ENCODE measurements around the gene C12orf56.

Gene C12orf56

DNA sequence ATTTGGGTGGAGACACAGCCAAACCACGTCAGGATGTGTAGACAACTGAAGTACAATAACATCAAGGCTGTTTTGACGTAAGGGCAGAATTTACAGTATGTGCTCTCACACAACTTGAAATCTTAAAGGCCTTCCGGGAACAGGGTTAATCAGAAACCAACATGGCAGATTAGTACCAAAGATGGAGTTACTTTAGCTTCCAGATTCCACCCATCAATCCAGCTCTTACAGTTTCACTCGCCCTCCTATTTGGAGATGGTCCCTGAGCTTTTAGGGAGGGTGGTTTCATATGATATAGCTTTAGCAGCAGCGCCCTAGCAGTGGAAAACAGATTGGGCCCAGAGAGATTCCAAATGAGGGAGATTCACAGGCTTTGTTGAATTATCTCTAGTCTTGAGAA is 11.6 kb upstream of the C12orf56 start:
- Histone ChIP-seq H3K4me3 (ENCODE audit: low read length in 2 of 2) (no peak overlapping the region), H3K18ac (ENCODE audit: low read length) (no peak overlapping the region), H2AFZ (ENCODE audit: low read length) (peak overlapping the region; percentile 42), H2BK120ac (ENCODE audit: low read depth, low read length) (no peak overlapping the region), H2BK15ac (ENCODE audit: low read length) (no peak overlapping the region), H4K91ac (ENCODE audit: low read depth, low read length, poor library complexity) (no peak overlapping the region), H2BK12ac (ENCODE audit: low read length) (no peak overlapping the region), H3K27me3 (ENCODE audit: control insufficient read depth in 3 of 3, insufficient read depth in 3 of 3, low read depth in 1 of 3, low read length in 3 of 3) (no peaks in the 10 kb centered on the region), H3K14ac (ENCODE audit: low read length) (no peak overlapping the region), H3K79me1 (ENCODE audit: low read depth, low read length) (peaks cover 13% of the 10 kb centered on the region), H4K8ac (ENCODE audit: low read depth, low read length) (no peak overlapping the region), H3K27ac (replicated peaks; ENCODE audit: low read length) (no peak overlapping the region), H3K36me3 (replicated peaks in 1 of 2; ENCODE audit: control insufficient read depth in 2 of 2, insufficient read depth in 2 of 2, low read length in 2 of 2) (peaks cover 0 to 3% of the 10 kb centered on the region in 2 donors), H3K4ac (ENCODE audit: low read length) (no peak overlapping the region), H2AK5ac (ENCODE audit: low read depth, low read length) (no peak overlapping the region), H3K4me2 (ENCODE audit: insufficient read depth, low read length, poor library complexity, severe bottlenecking) (no peak overlapping the region), H3K23ac (ENCODE audit: low read depth, low read length, poor library complexity) (no peak overlapping the region), H3K9ac (ENCODE audit: low read depth, low read length, poor library complexity) (no peak overlapping the region), H3K4me1 (ENCODE audit: control insufficient read depth in 2 of 2, insufficient read depth in 1 of 2, low read depth in 1 of 2, low read length in 2 of 2) (peaks cover 2 to 4% of the 10 kb centered on the region in 2 donors), H3K9me3 (replicated peaks in 1 of 2; ENCODE audit: control insufficient read depth in 2 of 2, insufficient read depth in 1 of 2, low read depth in 1 of 2, low read length in 2 of 2) (no peaks in the 10 kb centered on the region), H2BK5ac (ENCODE audit: low read length) (no peak overlapping the region)
- no peak for DNase-seq (ENCODE audit: low spot score)
- WGBS, 2 donors (ENCODE audit: extremely low coverage in 2 of 2, insufficient read length in 2 of 2, insufficient replicate concordance in 1 of 2): no CpG with 5 or more reads among the region's 5 CpGs

DNA sequence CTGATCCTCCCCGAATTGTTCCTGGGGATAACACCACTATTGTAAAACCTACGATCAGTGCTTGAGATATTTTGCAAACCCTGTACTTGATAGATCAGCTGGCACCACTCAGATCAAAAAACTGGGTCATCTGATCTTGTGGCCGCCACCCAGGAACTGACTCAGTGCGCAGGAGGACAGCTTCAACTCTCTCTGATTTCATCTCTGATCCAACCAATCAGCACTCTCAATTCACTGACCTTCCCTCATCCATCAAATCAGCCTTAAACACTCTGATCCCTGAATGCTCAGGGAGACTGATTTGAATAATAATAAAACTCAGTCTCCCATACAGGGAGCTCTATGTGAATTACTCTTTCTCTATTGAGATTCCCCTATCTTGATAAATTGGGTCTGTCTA is 9.5 kb upstream of the C12orf56 start:
- Histone ChIP-seq H3K18ac (ENCODE audit: low read length) (no peak overlapping the region), H3K4me1 (ENCODE audit: control insufficient read depth in 2 of 2, insufficient read depth in 1 of 2, low read depth in 1 of 2, low read length in 2 of 2) (peaks cover 2 to 4% of the 10 kb centered on the region in 2 donors), H3K23ac (ENCODE audit: low read depth, low read length, poor library complexity) (no peak overlapping the region), H2BK5ac (ENCODE audit: low read length) (no peak overlapping the region), H3K4me2 (ENCODE audit: insufficient read depth, low read length, poor library complexity, severe bottlenecking) (no peak overlapping the region), H3K27me3 (ENCODE audit: control insufficient read depth in 3 of 3, insufficient read depth in 3 of 3, low read depth in 1 of 3, low read length in 3 of 3) (no peaks in the 10 kb centered on the region), H3K27ac (replicated peaks; ENCODE audit: low read length) (no peak overlapping the region), H4K8ac (ENCODE audit: low read depth, low read length) (no peak overlapping the region), H4K91ac (ENCODE audit: low read depth, low read length, poor library complexity) (no peak overlapping the region), H2BK15ac (ENCODE audit: low read length) (no peak overlapping the region), H2AK5ac (ENCODE audit: low read depth, low read length) (no peak overlapping the region), H3K4ac (ENCODE audit: low read length) (no peak overlapping the region), H3K9me3 (replicated peaks in 1 of 2; ENCODE audit: control insufficient read depth in 2 of 2, insufficient read depth in 1 of 2, low read depth in 1 of 2, low read length in 2 of 2) (no peaks in the 10 kb centered on the region), H3K79me1 (ENCODE audit: low read depth, low read length) (peaks cover 6% of the 10 kb centered on the region), H2BK12ac (ENCODE audit: low read length) (no peak overlapping the region), H3K14ac (ENCODE audit: low read length) (no peak overlapping the region), H2AFZ (ENCODE audit: low read length) (peak overlapping the region; percentile 85), H3K4me3 (ENCODE audit: low read length in 2 of 2) (no peak overlapping the region), H3K9ac (ENCODE audit: low read depth, low read length, poor library complexity) (no peak overlapping the region), H3K36me3 (replicated peaks in 1 of 2; ENCODE audit: control insufficient read depth in 2 of 2, insufficient read depth in 2 of 2, low read length in 2 of 2) (no peaks in the 10 kb centered on the region), H2BK120ac (ENCODE audit: low read depth, low read length) (no peak overlapping the region)
- WGBS, 2 donors (ENCODE audit: extremely low coverage in 2 of 2, insufficient read length in 2 of 2, insufficient replicate concordance in 1 of 2): no CpG with 5 or more reads among the region's 4 CpGs
- no peak for DNase-seq (ENCODE audit: low spot score)

DNA sequence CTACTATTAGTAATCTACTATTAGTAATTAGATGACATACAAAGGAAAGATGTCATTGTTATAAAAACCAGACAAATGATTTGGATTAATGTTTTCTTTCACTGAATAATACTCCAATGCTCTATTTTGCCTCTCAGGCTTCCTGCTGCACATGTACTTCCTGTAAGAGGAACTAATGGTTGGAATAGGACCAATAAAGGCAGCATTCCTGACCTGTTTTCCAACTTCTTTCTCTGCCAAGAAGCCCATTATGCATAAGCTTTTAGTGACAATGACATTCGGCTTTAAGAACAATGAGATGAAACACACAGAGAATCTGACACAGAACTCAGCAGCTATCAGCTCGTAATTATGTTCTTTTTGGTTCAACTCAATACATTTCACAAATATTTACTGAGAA is 5.2 kb upstream of the C12orf56 start:
- no peak overlapping the region for H3K23ac ChIP-seq (ENCODE audit: low read depth, low read length, poor library complexity)
- no peak for DNase-seq (ENCODE audit: low spot score)
- no CpG with 5 or more reads among the region's 2 CpGs for WGBS, 2 donors (ENCODE audit: extremely low coverage in 2 of 2, insufficient read length in 2 of 2, insufficient replicate concordance in 1 of 2)
- H4K91ac ChIP-seq (ENCODE audit: low read depth, low read length, poor library complexity): no peak overlapping the region
- H3K79me1 ChIP-seq (ENCODE audit: low read depth, low read length): no peaks in the 10 kb centered on the region
- no peak overlapping the region for H2BK15ac ChIP-seq (ENCODE audit: low read length)
- H2BK12ac ChIP-seq (ENCODE audit: low read length): no peak overlapping the region
- H2AFZ ChIP-seq (ENCODE audit: low read length): peak overlapping the region; percentile 21
- H3K27me3 ChIP-seq (ENCODE audit: control insufficient read depth in 3 of 3, insufficient read depth in 3 of 3, low read depth in 1 of 3, low read length in 3 of 3): no peaks in the 10 kb centered on the region
- H2BK5ac ChIP-seq (ENCODE audit: low read length): no peak overlapping the region
- H3K4me3 ChIP-seq (ENCODE audit: low read length in 2 of 2): no peak overlapping the region
- no peaks in the 10 kb centered on the region for H3K36me3 ChIP-seq (replicated peaks in 1 of 2; ENCODE audit: control insufficient read depth in 2 of 2, insufficient read depth in 2 of 2, low read length in 2 of 2)
- no peak overlapping the region for H2AK5ac ChIP-seq (ENCODE audit: low read depth, low read length)
- no peak overlapping the region for H2BK120ac ChIP-seq (ENCODE audit: low read depth, low read length)
- H3K4ac ChIP-seq (ENCODE audit: low read length): no peak overlapping the region
- H3K18ac ChIP-seq (ENCODE audit: low read length): no peak overlapping the region
- H3K27ac ChIP-seq (replicated peaks; ENCODE audit: low read length): no peak overlapping the region
- H4K8ac ChIP-seq (ENCODE audit: low read depth, low read length): no peak overlapping the region
- H3K4me1 ChIP-seq (ENCODE audit: control insufficient read depth in 2 of 2, insufficient read depth in 1 of 2, low read depth in 1 of 2, low read length in 2 of 2): peaks cover 2 to 4% of the 10 kb centered on the region in 2 donors
- H3K9ac ChIP-seq (ENCODE audit: low read depth, low read length, poor library complexity): no peak overlapping the region
- H3K9me3 ChIP-seq (replicated peaks in 1 of 2; ENCODE audit: control insufficient read depth in 2 of 2, insufficient read depth in 1 of 2, low read depth in 1 of 2, low read length in 2 of 2): no peaks in the 10 kb centered on the region
- H3K4me2 ChIP-seq (ENCODE audit: insufficient read depth, low read length, poor library complexity, severe bottlenecking): no peak overlapping the region
- H3K14ac ChIP-seq (ENCODE audit: low read length): no peak overlapping the region

DNA sequence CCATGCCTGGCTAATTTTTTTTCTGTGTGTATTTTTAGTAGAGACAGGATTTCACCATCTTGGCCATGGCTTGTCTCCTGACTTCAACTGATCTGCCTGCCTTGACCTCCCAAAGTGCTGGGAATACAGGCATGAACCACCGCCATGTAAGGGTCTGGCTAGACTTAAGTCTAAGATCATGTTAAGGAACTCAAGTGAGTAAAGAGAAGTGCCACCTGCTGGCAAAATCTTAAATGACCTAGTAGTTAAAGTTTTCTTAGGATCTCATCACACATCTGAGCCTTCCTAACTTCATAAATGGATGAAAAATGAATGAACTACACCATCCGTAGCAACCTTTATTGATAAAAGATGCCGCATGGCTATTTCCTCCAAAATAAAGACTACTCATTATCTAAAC is 1.7 kb upstream of the C12orf56 start:
- no peaks in the 10 kb centered on the region for H3K4me1 ChIP-seq (ENCODE audit: control insufficient read depth in 2 of 2, insufficient read depth in 1 of 2, low read depth in 1 of 2, low read length in 2 of 2)
- H3K4ac ChIP-seq (ENCODE audit: low read length): no peak overlapping the region
- no peaks in the 10 kb centered on the region for H3K79me1 ChIP-seq (ENCODE audit: low read depth, low read length)
- H3K9ac ChIP-seq (ENCODE audit: low read depth, low read length, poor library complexity): no peak overlapping the region
- no peak overlapping the region for H3K18ac ChIP-seq (ENCODE audit: low read length)
- no peak overlapping the region for H3K27ac ChIP-seq (replicated peaks; ENCODE audit: low read length)
- H2BK5ac ChIP-seq (ENCODE audit: low read length): no peak overlapping the region
- no peak overlapping the region for H3K4me2 ChIP-seq (ENCODE audit: insufficient read depth, low read length, poor library complexity, severe bottlenecking)
- H4K8ac ChIP-seq (ENCODE audit: low read depth, low read length): no peak overlapping the region
- DNase-seq (ENCODE audit: low spot score): no peak
- no CpG with 5 or more reads among the region's 3 CpGs for WGBS, 2 donors (ENCODE audit: extremely low coverage in 2 of 2, insufficient read length in 2 of 2, insufficient replicate concordance in 1 of 2)
- H3K9me3 ChIP-seq (replicated peaks in 1 of 2; ENCODE audit: control insufficient read depth in 2 of 2, insufficient read depth in 1 of 2, low read depth in 1 of 2, low read length in 2 of 2): no peaks in the 10 kb centered on the region
- no peaks in the 10 kb centered on the region for H3K36me3 ChIP-seq (replicated peaks in 1 of 2; ENCODE audit: control insufficient read depth in 2 of 2, insufficient read depth in 2 of 2, low read length in 2 of 2)
- no peak overlapping the region for H2BK120ac ChIP-seq (ENCODE audit: low read depth, low read length)
- H3K23ac ChIP-seq (ENCODE audit: low read depth, low read length, poor library complexity): no peak overlapping the region
- no peaks in the 10 kb centered on the region for H3K27me3 ChIP-seq (ENCODE audit: control insufficient read depth in 3 of 3, insufficient read depth in 3 of 3, low read depth in 1 of 3, low read length in 3 of 3)
- H2BK15ac ChIP-seq (ENCODE audit: low read length): no peak overlapping the region
- no peak overlapping the region for H2AK5ac ChIP-seq (ENCODE audit: low read depth, low read length)
- no peak overlapping the region for H4K91ac ChIP-seq (ENCODE audit: low read depth, low read length, poor library complexity)
- H3K14ac ChIP-seq (ENCODE audit: low read length): no peak overlapping the region
- H2AFZ ChIP-seq (ENCODE audit: low read length): no peak overlapping the region
- H3K4me3 ChIP-seq (ENCODE audit: low read length in 2 of 2): no peak overlapping the region
- H2BK12ac ChIP-seq (ENCODE audit: low read length): no peak overlapping the region
